GM19328 (cell line): Measurements from ENCODE around the gene FILIP1L.
"Not testable (repeated sequence)": the region's sequence is repeated elsewhere in the genome, so short reads cannot be mapped to it uniquely, and the experiment has no call there.

ENCODE experiments used
- ATAC-seq: cut with Tn5 transposase; IDR thresholded peaks from one replicate; pipeline ENCODE4 v1.9.1; 2021; ENCODE audit warnings: mild to moderate bottlenecking, moderate library complexity; ENCODE audit not compliant: unreplicated experiment

Gene FILIP1L

DNA sequence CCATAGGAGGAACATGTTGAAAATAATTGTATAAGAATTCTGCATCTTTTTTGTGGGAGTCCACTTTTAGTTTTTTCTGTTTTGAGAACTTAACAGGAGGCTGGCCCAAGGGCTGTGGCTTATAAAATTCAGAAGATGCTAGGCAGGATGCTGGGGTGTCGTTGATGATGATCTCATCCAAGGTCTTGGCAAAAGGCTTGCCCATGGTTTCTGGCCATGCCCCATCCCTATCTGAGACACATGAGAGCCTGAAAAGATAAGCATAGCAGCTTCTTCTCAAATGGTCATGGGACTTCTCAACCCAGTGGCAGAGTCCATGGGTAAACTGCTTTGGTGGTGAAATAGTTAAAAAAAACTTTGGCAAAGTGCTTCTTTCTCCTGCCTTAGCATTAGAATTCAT lies 261.4 kb downstream of the FILIP1L start:
- no peak for ATAC-seq

DNA sequence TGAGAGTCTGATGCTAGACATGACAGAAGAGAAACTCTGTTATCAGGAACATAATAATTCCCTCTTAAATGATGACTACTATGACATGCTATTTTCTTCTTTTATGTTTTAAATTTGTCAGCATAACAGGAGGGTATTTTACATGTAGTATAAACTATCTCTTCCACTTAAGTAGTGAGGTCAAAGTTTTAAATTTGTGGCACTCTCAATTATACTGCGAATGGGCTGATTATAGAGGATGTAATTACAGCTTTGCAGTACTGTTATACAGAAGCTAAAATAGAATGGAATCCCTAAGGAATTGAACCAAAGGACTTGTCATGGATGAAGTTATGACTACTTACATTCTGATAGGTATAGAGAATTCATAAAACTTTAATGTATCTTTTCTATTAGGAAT lies 262.3 kb downstream of the FILIP1L start:
- no peak for ATAC-seq

DNA sequence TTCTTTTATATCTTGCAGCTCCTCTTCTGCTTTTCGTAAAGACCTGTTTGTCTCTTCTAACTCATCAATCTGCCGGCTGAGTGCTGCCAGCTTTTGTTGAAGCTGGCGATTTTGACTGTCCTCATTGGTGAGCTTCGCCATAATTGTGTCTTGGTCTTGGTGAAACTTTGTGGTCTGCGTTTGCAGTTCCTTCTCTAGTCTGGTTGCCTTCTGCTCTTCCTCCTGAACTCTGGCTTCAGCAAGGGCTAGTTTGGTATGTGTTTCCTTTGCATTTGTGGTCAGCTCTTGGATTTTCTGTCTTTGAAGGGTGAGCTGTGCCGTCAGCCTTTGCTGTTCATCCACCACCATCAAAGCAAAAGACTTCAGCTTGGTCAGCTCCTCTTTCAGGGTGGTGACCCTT lies 263.7 kb downstream of the FILIP1L start:
- ATAC-seq: no peak

DNA sequence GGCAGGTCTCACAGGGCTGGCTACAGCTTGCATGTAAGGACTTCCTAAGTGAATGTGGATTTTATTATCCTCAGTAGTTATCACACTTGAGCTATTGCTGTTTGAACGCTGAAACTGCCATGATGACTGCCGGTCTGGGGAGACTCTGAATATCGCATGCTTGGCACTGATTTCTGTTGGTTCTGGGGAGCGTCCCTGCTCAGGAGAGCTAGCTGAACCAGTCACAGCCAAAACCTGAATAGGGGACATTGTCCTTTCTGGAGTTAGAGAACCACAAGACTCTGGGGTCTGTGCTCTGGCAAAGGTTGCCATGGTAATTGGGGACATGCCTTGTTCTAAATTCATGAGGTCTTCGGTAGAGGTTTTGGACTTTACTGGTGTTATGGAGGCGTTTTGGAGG lies 265.9 kb downstream of the FILIP1L start:
- no peak for ATAC-seq

DNA sequence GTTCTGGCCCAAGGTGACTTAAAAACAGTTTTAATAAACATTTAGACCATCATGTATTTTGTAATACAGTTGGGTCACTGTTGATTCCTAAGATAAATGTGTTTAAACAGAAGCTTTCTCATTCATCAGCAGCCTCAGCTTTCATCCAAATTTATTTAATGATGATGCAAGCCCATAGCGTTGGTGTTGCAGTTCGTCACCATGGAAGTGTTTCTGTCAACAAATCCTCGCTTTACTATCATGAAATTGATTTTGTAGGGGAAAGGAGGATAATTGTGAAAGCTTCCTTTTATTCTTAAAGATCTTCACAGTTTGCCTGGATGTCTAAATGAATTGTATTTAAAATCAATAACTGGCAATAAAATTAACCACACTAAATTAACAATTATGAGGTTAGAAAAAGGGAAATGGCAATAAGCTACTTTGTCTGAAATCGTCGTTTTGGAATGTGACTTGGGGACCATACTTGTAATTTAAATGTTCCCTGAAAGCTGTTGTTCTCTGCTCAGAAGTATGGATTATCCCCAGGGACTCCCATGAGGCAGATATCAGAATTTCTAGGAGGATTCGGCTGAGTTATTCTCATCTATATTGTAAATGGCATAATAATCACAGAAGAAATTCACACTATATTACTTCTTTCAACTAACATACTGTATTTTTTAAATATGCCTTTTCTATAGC lies 267.7 kb downstream of the FILIP1L start:
- no peak for ATAC-seq

DNA sequence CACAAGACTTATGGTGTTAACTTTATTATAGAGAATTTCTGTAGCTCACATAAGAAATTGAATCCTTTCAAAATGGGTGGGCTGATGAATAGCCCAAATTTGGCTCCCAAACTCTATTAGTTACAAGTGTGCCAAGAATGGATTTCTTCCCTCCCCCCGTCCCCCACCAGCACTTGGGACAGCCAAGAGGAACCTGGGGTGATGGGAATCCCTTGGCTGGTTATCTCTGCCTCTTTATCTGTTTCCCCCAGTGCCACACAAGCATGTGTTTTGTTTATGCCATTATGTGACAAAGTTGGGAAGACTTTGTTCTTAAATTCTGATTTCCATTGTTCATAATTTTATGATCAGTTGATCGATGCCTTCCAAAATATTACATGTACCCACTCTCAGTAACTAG lies 268.3 kb downstream of the FILIP1L start:
- no peak for ATAC-seq

DNA sequence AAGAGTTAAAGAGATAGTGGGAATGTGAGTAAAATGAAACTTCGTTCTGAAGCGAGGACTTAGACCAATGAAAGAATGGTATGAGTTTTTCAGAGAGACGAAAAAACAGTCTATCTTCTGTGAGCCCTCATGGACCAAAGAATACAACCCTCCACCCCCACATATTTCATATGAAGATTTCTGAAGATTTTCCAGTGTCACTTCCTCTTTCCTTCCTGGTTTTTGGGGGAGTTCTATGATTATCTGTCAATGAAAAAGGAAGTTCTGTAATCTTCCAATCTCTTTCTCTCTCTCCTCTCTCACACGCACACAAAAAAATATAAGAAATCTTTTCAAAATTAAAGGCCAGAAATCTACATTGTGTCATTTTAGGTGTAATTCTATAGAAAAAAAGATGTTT lies 269.0 kb downstream of the FILIP1L start:
- no peak for ATAC-seq

DNA sequence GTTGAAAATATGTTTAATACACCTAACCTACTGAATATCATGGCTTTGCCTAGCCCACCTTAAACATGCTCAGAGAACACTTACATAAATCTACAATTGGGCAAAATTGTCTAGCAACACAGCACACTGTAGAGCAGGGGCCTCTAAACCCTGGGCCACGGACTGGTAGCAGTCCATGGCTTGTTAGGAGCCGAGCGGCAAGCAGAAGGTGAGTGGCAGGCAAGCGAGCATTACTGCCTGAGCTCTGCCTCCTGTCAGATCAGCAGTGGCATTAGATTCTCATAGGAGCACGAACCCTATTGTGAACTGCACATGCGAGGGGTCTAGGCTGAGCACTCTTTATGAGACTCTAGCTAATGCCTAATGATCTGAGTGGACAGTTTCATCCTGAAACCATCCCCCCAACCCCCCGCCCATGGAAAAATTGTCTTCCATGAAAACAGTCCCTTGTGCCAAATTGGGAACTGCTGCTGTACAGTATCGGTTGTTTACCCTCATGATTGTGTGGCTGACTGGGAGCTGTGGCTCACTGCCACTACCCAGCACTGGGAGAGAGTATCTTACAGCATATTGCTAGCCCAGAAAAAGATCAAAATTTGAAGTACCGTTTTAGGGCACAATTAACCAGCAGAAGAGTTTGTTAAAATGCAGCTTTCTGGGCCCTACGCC lies 270.6 kb downstream of the FILIP1L start:
- no peak for ATAC-seq

DNA sequence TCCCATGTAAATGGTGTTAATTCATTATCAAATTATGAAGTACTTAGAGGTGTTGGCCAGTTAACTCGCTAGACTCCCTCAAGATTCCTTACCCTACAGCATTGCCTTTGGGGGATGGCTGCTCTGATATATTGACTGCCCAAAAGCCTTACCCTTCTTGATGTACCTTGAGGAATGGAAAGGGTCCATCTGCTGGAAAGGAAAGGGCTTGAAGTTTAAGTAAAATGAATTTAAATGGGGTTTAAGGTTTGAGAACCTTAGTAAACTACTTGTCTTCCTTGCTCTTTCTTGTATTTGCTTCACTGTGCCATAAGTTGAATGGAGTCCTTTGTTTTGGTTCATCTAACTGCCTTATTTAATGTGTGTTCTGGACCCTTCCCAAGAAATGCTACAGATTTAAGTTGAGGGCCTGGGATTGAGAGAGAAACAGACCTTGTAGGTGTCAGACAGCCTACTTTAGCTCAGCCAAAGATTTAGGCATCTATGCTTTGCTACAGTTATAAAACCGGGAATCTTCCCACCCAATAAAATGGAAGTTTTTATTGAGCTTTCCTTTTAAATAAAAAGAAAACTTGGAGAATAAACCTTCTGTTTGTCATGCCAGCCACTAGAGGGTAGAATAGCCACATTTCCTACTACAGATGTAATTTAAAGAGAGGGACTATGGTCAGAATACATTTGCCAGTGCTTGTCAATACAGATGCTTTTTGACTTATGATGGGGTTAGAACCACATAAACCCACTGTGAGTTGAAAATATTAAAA lies 271.3 kb downstream of the FILIP1L start:
- ATAC-seq: no peak

DNA sequence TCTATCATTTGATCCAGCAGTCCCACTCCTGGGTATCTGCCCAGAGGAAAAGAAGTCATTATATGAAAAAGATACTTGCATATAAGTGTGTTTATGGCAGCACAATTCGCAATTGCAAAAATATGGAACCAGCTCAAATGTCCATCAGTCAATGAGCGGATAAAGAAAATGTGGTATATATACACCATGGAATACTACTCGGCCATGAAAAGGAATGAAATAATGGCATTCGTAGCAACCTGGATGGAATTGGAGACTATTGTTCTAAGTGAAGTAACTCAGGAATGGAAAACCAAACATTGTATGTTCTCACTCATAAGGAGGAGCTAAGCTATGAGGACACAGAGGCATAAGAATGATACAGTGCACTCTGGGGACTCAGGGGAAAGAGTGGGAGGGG lies 272.4 kb downstream of the FILIP1L start:
- ATAC-seq: not testable (repeated sequence)

DNA sequence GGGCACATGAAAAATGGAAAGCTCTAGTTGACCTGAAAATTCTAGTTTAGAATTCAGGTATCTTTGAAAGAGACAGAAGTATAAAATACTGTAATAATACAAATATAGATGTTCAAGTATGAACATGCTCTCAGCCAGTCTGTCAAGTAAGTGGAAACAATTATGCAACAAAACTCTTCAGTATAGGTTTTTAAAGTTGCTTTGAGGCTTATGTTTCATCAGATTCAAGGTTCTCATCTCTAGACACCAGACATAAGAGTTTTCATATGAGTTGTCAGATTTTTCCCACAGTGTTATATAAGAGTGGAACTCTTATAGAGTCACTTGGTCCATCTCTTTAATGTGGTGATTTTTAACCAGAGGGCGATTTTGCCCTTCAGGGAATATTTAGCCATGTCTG lies 274.7 kb downstream of the FILIP1L start:
- ATAC-seq: no peak

DNA sequence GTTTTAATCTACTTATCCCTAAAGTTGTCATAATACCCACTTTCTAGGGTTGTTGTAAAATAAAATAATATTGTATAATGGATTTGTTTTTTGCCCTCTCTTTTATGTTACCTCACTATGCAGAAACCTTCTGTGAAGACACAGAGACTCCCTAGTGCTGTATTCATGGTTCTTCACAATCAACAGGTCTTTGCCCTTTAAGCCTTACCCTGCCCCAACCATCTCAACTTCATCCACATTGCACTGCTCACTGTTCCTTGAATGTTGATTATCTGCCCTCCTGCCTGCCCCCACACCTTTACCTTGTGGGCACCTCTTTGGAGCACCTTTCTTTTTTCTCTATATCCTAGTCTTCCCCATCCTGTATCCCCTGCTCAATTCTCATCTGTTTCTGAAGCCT lies 275.5 kb downstream of the FILIP1L start:
- ATAC-seq: no peak

DNA sequence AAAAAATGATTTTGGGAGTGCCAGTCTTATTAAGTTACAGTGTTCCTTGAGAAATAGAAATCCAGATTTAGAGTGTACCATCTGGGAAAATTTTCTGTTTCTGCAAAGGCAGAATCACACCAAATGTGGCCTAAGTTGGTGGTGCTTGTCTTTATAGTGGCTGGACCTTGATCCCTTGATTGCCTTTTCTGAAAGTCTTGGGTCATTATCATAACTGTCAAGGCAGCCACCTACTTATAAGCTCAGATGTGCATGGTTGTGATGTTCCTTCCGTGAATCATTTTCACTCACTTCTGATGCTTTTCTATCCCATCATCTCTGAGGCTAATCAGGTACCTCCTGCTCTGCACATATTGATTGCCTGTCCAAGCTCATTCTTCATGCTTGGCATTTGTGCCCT lies 276.6 kb downstream of the FILIP1L start:
- no peak for ATAC-seq

DNA sequence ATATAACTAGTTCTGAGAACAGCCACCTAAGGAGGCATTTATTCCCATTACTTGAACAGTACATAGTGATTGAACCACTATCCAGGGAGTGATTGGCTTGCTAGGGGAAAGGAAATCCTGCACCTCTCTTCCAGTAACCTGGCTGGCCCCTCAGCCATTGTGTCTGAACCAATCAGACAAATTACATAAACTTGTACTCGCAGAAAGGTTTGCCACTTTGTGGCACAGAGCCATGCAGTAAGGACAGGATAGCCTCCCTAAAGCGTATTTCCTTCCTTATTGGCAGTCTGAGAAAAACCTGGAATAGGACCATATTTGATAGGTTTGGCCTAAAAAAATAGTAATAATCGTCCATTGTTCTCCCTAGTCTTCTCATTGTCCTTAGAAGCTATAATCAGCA lies 277.6 kb downstream of the FILIP1L start:
- ATAC-seq: no peak

DNA sequence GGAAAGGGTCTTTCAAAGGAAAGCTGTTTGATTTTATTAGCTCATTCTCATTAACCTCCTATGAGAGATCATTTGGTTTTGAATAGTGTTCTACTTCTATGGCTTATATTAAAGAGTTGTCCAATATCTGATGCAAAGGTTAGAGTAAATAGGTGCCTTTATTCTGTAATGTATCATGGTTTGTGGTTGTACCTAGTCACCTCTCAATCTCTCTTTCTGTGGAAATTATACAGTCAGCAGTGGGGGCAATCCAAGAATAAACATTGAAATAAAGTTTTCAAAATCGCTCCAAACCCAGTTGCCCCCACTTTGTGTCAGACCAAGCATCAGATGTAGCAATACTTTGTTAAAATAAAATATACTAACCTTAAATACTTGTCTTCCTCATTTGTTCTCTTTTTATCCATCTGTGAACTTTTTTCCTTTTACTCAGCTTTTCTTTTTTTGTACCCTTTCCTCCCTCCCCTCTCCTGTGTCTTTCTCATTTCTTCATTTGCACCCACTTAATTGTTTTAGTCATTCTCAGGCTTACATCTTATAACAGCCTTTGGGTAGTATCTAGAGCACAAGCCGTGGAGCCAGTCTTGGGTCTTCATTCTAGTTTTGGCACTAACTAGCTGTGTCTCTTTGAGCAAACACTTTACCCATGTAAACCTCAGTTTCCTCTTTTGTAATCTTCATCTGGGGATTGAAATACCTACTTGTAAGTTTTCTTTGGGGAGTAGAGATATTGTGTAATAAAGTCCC lies 279.9 kb downstream of the FILIP1L start:
- no peak for ATAC-seq

DNA sequence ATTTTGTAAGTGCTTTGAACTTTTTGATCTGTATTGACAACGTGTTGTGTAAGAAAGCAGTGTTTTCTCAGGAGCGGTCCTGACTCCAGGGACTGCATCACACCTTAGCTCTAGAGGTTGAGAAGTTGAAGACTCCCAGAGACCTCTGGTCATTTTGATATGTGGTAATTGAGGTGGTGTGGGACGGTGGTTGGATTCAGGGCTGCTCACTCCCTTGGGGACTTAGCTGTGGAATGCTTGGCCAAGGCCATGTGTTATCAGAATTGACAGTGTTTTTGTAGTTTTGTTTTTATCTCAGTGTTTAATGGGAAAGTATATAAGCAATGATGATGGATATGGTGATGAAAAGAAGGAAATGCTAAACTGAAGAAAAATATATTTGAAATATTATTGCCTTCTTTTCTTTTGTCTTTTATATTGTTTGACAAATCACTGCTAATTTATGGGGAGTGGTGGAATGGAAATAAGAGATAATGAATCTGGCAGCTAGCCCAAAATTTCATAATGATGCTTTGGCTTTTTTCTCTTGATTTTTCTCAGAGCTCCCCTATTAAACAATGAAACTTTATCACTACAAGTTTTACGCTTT lies 280.6 kb downstream of the FILIP1L start:
- no peak for ATAC-seq

DNA sequence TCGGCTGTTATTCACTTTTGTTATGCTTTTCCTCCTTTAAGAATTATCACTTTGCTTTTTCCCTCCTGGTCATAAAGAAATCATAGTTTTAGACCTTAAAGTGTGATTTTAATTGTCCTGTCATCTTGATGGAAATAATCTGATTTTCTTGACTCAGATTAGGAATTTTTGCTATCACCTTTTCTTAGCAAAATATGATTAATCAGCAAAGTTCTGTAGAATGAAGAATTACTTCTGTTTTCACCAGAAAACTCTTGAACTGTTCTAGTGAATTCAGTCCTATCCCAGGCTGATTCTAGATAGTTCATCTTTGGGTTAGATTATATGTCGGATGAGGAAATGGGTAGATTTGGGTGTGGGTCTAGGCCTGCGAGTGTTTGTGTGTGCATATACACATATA lies 284.5 kb downstream of the FILIP1L start:
- ATAC-seq: no peak

DNA sequence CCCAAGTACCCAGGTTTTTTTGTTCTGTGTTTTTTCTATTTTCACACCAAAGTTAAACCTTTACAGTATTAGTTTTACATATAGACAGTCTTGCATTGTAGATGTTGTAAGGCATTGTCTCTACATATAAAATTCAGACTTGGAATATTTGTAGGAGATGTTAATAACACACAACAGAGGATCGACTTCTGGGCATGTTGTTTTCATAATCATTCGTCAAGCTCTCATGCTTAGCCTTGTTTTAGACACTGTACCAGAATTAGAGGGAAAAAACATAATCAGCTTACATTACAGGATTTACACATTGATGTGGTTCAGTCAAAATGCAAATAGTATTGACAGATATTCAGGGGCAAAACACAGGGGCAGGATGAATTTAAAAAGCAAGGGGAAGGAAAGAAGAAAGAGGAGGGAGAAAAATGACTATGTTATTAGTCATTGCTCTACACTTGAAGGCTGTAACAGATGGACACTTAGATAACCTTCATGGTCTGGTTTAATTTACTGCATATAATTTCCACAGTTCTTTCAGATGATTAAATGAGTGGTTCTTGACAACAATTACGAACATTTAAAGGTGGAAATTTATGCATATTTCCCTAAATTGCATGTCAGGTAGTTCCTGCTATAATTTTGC lies 289.2 kb downstream of the FILIP1L start:
- ATAC-seq: no peak

DNA sequence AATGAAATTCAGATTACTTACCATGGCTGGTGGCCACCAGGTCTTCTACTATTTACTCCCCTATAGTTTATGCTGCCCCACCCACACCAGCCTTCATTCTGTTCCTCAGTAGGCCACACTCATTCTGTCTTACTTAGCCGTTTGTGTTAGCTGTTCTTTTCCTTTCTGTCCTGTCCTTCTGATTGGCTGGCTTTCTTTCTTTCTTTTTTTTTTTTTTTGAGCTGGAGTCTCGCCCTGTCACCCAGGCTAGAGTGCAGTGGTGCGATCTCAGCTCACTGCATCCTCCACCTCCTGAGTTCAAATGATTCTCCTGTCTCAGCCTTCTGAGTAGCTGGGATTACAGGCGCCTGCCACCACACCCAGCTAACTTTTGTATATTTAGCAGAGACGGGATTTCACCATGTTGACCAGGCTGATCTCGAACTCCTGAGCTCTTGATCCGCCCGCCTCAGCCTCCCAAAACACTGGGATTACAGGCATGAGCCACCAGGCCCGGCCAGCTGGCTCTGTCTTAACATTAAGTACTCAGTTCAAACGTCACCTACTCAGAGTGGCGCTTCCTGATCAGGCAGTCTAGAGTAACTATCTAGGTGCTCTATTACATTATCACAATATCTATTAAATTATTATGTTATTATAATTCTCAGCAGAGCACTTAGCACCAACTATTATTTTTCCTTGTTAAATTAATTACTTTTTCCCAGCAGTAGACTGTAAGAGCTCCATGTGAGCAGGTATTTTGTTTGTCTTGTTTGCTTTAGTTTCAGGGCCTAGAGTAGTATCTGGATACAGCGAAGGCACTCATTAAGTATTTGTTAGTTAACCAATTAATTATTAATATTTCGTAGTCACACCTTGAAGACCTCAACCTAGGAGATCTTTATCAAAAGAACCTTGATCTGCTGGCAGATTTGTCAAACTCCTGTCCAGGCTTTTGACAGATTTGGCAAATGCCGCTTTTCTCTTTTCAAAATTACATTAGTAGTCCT lies 290.3 kb downstream of the FILIP1L start:
- ATAC-seq: no peak
